Pulmonary artery endothelial cell (primary cell): ENCODE measurements around the gene GALNTL6. TPM values are rescaled to one million over a fixed set of nuclear protein-coding genes. Genes with fewer than 3 reads are reported as not detected.

Source experiments
- DNase-seq: peaks from one replicate; pipeline ENCODE4 v3.0.0-alpha.2; 2011; ENCODE audit warnings: low read depth, low spot score
- total RNA-seq: library from RNA; depleted of rRNA; stranded (reverse); fragments of >200 nt; gene quantifications from 2 replicates; pipeline ENCODE4 v1.2.3, GENCODE V29; 2014

Gene GALNTL6
- total RNA-seq, 1 donor from 2014 or later, result not detected

DNA sequence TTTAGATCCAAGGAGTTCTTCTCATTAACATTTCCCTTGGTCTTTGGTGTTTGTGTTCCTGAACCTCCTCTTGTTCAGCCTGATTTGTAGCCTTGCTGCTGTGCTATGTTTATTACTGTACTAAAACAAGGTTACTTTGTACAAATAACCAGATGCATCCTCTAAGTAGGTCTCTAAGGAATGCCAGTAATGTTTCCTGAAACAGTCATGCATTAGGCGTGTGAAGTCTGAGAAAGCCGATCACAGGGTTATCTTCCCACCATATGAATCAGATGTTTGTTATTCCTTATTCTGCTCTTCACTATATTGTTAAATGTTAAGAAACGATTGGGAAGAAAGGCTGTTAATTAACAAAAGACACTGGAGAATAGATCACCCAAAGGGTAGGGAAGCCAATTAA lies 66.9 kb downstream of the GALNTL6 start:
- DNase-seq, result no peak

DNA sequence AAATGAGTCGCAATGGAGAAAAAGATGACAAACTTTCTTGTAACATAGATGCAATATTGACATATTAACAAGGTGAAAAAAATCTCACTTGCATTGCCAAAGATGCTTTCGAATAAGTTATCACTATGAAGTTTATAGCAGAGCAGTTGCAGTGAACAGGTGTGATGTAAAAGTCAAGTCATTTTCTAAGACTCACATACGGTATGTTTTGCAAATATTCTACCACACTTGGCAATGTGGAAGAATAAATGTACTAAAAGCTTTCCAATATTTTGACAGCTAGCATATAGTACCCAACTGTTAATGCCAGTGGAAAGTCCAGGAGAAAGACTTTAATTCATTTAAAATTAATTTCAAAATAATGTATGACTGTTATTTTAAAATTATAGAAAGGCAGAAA lies 76.5 kb downstream of the GALNTL6 start:
- no peak for DNase-seq

DNA sequence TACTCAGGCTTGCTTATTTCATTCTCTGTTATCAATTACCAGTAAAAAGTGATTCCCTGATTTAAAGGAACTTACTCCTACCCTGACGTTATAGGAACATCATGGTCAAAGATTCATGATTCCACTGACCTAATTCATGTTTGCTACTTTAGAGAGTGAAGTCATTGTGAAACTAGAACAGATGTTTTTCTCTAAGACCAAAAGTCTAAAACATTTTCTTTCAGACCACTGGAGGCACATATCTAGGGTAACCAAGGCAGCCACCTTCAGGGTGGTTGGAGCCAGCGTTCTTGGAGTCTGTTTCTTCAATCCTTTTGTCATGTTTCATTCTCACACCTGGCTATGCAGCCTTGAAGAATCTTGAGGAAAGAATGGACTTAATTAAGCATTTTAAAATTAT lies 77.8 kb downstream of the GALNTL6 start:
- no peak for DNase-seq

DNA sequence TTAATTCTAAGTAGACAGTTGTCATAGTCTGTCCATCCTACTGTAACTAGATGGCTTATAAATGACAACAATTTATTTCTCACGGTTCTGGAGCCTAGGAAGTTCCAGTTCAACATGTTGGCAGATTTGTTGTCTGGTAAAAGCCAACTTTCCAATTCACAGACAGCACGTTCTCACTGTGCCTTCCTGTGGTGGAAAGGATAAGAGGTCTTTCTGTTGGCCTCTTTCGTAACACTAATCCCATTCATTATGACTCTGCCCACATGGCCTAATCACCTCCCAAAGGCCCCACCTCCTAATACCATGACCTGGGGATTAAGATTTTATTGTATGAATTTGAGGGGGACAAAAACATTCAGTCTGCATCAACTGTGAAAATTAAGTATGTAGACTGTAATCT lies 83.2 kb downstream of the GALNTL6 start:
- DNase-seq, result no peak

DNA sequence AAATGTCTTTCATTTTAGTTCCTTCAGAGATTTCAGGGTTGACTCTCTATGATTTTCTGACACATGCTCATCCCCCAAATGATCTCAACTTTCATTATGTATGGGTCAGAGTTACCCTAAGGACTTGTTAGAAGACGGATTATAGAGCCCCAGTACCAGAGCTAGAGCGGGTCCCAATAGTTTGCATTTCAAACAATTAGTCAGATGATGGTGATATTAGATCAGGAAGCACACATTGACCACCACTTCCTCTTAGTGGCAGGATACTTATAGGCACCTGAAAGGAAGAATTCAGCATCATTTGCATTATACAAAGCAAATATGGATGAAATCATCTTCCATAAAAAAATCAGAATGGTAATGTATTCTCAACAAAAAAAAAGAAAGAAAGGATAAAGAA lies 106.1 kb downstream of the GALNTL6 start:
- DNase-seq, result no peak

DNA sequence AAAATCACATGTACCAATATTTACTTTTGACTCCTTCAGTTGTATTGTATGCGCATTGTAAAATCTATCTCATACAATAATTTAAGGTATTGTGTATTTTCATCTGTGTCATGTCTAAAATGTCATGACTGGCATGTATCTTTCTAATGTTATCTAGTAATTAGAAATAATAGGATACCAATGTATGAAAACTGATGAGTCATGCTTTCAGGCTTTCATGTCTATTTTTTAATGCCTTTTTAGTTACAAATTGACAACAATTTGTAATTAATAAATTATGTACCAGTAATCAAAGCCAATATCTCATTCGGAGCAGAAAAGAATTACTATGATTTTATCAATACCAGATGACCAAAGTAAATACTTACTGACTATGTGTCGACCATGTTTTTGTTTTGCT lies 107.7 kb downstream of the GALNTL6 start:
- DNase-seq, result no peak

DNA sequence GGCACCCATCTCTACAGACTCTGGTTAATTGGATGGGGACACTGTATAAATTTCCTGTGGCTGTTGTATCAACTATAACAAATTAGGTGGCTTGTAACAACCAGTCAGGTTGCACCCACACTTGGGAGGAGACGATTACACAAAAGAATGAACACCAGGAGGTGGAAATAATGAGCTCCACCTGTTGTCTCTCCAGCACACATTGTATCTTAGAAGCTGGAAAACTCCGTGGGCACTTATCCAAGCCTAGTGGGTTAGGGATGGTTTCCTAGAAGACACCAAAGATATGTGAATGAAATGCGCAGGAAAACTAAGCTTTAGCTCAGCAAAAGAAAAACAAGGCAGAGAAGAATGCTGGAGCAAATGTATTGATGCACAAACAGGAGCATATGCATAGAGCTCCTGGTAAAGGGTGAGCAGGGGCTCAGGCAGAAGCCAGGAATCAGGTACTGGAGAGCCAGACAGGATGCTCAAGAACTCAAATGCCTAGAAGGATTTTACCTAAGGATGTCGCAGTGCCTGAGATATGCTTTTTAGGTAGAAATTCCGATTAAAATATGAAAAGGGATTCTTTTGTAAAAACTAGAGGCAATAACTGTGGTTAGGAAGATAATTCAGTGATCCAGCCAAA lies 111.7 kb downstream of the GALNTL6 start:
- DNase-seq, result no peak

DNA sequence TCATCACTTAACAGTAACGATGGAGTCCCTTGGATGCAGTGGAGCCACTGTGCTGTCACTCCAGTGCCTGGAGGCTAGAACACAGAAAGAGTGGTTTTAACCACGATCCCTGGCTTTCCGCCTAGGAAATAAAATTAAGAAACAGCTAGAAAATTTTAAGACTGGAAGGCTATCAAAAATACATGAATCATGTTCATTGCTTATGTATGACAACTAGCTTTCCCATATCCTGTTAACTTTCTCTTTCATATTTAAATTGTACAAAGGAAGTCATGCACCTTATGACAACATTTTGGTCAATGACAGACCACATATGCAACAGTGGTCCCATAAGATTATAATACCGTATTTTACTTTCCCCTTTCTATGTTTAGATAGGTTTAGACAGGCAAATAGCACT lies 115.1 kb downstream of the GALNTL6 start:
- no peak for DNase-seq

DNA sequence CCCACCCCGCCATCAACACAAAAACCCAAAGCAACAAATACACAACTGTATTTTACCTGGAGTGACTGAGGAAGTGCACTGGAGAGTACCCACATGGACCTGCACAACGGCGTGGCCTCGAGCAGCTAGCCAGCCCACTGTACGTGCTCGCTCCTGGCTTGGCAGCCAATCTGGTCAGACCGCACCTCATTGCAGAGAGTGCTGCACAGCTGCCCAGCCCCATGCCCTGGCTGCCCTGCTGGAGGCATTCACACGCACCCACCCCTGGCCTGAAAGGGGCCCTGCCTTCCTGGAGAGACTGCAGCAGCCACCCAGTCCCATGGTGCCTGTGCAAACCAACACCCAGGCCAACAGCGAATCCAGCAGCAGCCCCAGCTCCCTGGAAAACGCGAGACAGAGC lies 116.3 kb downstream of the GALNTL6 start:
- DNase-seq, result no peak

DNA sequence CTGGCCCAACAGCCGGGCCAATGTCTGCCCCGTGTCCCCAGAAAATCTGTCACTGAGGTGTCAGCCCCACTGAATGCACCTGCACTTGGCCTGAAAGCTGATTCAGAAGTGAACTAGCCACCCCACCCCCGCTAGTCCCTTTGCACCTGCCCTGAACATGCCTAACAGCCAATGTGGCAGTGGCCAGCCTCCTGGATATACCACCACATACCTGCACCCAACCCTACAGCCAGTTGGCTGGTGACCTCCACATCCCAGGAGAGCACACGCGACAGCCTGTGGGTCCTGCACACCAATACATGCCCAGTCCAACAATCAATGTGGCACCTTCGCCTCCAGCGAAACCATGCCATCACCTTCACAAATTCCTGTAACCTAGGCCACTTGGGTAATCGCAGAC lies 116.7 kb downstream of the GALNTL6 start:
- DNase-seq, result no peak

DNA sequence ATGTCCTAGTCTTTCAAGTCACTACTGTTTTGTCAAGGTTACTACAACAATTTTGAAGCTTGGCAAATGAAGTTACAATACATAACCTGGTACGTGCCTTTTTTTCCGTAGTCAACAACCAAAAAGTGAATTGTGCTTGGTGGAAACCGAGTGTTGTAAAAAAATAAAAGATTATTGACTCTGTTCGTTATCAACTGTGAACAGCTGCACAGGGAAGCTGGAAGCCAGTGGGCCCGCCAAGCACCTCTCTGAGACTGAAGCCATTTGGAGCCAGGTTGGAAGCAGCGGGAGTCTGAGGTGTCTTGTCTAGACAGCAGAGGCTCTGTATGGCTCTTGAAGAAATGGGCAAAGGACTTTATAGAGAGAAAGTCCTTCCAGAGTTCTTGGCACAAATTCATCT lies 119.0 kb downstream of the GALNTL6 start:
- DNase-seq, result no peak

DNA sequence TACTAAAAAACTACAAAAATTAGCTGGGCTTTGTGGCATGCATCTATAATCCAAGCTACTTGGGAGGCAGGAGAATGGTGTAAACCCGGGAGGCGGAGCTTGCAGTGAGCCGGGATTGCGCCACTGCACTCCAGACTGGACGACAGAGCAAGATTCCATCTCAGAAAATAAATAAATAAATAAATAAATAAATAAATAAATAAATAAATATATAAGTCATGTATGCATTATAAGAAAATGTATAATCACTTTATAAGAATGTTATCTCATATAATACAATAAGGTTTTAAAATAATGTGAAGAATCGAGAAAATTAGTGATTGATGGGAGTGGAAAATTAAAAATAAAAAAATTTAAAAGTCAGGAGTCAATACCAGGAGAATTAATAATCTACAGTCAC lies 127.5 kb downstream of the GALNTL6 start:
- DNase-seq, result no peak

DNA sequence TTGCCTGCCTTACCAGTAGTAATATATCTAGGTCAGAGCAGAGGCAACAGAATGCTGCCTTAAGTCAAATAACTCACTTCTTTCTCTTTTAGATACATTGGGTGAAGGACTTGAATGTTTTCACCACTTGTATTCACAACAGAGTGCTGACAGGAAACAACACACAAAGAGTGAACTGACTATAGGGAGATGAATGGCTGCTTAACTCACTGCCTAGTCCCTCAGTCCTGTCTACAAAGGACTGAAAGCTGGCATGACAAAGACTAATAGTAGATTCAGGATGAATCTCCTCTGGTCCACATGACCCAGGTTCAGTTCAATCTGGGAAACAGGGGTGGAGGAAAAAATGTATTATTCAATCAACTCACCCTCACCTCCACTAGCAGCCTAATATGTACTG lies 134.2 kb downstream of the GALNTL6 start:
- no peak for DNase-seq

DNA sequence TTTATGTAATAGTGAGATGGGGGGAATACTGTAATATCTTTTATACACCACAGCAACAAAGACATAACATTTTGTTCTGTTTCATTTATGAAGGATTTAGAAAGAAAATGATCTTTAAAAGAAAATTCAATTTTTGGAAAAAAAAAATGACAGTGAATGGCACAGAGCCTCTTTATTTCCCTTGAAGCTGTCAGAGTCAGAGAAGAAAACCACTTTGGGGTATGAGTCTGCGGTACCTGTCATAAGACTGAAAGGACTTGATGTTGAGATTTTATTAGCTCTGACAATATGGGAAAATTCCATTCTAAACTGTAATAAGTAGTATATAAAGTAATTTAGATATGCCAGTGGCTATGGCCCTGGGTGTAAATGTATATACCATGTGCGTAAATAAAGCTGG lies 134.8 kb downstream of the GALNTL6 start:
- DNase-seq, result no peak

DNA sequence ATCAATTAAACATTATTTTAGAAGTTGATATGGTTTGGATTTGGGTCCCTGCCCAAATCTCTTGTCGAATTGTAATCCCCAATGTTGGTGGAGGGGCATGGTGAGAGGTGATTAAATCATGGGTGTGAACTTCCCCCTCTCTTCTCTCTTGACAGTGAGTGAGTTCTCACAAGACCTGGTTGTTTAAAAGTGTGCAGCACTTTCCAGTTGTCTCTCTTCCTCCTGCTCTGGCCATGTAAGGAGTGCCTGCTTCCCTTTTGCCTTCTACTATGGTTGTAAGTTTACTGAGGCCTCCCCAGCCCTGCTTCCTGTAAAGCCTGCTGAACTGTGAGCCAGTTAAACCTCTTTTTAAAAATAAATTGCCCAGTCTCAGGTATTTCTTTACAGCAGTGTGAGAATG lies 141.4 kb downstream of the GALNTL6 start:
- no peak for DNase-seq

DNA sequence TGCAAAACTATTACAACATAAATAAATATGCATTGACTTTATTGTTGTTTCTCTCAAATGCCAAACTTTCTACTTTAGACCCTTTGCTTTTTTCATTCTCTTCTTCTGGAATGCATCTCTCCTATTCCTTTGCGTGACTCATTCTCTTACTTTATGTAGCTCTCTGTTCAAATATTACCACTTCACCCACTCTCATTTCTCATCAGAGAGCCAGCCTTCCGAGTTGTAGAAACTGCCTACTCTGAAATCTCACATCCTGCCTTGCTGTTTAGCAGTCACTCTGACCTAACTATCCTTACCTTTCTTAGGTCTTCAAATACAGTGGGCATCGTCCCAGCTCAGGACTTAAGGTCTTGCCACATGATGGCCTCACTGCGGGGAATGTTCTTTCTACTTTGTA lies 143.5 kb downstream of the GALNTL6 start:
- DNase-seq, result no peak

DNA sequence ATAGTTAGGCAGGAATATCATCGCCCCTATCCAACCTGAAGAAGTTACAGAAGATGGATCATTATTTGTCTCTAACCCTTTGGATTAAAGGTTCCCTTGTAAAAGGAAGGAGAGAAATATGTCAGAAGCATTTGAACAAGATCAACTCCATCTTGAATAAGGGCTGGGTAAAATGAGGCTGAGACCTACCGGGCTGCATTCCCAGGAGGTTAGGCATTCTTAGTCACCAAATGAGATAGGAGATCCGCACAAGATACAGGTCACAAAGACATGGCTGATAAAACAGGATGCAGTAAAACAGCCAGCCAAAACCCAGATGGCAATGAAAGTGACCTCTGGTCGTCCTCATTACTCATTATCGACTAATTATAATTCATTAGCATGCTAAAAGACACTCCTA lies 148.9 kb downstream of the GALNTL6 start:
- no peak for DNase-seq

DNA sequence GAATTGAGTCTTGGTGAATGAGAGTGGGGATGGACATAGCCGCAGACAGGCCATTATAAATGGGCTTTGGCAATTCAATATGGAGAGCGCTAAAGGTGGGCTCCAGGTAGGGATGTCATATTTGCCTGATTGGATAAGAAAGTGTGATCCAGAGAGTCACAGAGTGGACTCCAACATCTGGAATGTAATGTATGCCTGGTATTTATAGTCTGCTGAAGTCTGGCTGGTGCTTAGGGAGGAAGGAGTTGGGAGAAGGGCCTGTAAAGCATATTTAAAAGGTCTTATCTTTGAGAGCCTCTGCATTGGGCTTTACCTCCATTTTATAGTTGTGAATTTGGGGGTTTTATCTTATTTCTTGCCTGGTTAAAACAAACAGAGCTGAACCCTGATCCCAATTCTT lies 153.2 kb downstream of the GALNTL6 start:
- no peak for DNase-seq

DNA sequence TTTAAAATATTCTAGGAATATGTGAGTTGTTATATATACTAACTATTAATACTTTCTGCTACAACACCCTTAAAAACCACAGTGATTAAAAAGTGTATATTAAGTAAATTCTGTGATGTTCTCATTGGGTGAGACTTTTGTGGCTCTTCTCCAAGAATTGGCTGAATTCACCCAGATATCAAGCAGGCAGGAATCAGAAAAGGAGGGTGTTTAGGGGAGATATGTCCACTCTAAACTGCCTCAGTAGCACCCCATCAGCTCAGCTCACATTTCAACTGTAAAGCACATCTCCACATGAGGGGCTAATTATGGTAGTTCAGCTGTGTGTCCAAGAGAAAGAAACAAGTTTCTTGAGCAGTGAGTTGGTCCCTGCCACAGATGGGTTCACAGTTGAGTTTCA lies 165.0 kb downstream of the GALNTL6 start:
- no peak for DNase-seq

DNA sequence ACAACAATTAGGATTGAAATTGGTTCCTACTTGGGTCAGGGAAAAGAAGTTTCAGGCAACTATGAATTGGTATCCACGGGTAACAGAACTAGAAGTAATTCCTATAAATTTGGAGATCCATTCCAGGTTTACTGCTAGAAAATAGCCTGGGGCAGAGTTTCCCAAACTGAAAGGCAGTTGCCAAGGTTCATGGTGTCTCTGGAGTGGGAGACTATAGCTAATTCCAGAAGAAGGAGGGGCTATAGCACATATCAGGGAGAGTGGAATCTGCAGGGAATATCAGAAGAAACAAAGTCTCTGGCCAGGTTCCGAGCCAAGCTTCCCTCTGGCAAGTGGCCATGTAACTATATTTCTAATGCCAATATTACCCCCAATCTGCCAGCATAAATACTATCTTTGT lies 166.3 kb downstream of the GALNTL6 start:
- no peak for DNase-seq

DNA sequence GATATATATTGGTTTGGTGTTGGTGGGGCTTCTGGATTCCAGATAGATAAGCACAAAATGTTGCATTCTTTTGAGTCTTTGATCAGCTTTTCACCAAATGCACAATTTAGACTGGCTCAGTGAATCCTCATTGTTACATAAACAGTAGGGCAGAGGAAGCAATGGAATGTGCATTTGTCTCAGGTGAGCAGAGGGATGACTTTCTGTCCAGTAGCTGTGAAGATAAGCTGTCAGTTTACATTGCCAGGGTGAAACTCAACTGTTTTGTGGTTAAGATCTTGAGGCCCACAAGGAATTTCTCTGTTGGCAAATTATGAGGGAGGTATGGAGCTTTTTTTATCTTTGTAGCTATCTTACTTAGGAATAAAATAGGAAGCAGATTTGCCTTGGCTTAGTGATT lies 168.0 kb downstream of the GALNTL6 start:
- DNase-seq, result no peak

DNA sequence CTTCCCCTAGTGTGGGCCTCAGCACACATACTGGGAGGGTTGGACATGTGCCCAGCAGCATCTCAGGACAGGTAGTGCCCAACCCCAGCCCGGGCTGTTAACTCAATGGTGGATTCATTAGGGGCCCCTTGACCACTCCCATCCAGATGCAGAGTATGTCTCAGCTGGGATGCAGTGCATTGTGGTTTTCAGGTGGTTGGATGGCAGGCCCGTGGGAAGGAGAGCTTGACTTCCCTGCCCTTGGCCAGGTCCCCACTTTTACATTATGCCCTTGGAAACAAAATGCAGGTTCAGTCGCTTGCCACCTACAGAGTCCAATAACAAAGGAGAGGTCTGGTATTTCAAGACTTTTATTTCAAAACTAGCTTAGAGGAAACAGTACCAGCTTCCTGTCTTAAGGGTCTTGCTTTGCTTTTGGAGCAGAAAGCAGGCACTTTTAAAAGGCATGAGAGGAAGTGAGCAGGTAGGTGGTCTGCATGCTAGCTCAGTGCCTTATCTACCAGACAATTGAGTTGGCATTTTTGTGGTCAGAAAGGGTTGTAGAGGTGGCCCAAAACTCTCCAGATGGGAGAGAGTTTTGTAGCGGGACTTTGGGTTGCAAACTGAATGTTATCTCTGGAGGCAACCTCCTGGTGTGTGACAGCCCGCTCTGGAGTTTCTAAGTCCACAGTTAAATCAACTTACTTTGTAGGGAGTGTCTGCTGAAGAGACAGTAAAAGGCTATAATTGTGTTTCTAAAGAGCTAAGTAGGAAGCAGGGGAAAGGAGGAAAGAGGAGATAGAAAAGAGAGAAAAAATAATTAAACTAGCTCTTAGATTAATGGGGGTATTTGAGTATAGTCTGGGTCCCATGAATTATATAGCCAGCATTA lies 171.0 kb downstream of the GALNTL6 start:
- no peak for DNase-seq

DNA sequence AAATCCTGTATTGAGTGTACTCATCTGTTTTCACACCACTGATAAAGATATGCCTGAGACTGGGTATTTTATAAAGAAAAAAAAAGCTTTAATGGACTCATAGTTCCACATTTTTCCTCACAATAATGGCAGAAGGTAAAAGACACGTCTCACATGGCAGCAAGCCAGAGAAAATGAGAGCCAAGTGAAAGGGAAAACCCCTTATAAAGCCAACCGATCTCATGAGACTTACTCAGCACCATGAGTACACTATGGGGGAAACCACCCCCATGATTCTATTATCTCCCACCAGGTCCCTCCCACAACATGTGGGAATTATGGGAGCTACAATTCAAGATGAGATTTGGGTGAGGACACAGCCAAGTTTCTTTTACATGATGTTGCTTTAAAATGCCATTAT lies 171.9 kb downstream of the GALNTL6 start:
- no peak for DNase-seq
